HCT116 (cell line): ENCODE data around the gene MCM9.

Experiments
- EZH2 ChIP-seq: fragments of 200-600 bp; sonication (generic); IDR thresholded peaks from 2 replicates; pipeline ENCODE4 v1.6.1; 2017; ENCODE audit warnings: antibody characterized with exemption, mixed run types
- EZH2phosphoT487 ChIP-seq: fragments of 200-600 bp; IDR thresholded peaks from 2 replicates; pipeline ENCODE4 v1.6.1; 2018; ENCODE audit warnings: antibody characterized with exemption, borderline replicate concordance
- FOSL1 ChIP-seq: IDR thresholded peaks from 2 replicates; pipeline ENCODE4 v1.6.1; 2012; ENCODE audit warnings: low read depth
- MAX ChIP-seq: IDR thresholded peaks from 2 replicates; pipeline ENCODE4 v1.6.1; 2012
- POLR2A ChIP-seq: IDR thresholded peaks from 2 replicates; pipeline ENCODE4 v1.7.0; 2011; ENCODE audit warnings: borderline replicate concordance; ENCODE audit not compliant: insufficient read depth, insufficient read length; ENCODE audit errors: extremely low read depth
- POLR2AphosphoS5 ChIP-seq: IDR thresholded peaks from 2 replicates; pipeline ENCODE4 v1.6.1; 2011; ENCODE audit warnings: mild to moderate bottlenecking, low read depth, low read length, moderate library complexity
- RAD21 ChIP-seq: IDR thresholded peaks from 2 replicates; pipeline ENCODE4 v1.6.1; 2012; ENCODE audit warnings: low read depth, mild to moderate bottlenecking
- SP1 ChIP-seq: IDR thresholded peaks from 2 replicates; pipeline ENCODE4 v1.6.1; 2012; ENCODE audit warnings: low read depth
- TCF7L2 ChIP-seq: IDR thresholded peaks from 2 replicates; pipeline ENCODE4 v1.7.0; 2011; ENCODE audit warnings: borderline replicate concordance, inconsistent platforms; ENCODE audit not compliant: insufficient read depth, insufficient read length; ENCODE audit errors: extremely low read depth
- YY1 ChIP-seq: IDR thresholded peaks from 2 replicates; pipeline ENCODE4 v1.6.1; 2011; ENCODE audit warnings: low read length, low read depth, moderate library complexity, mild to moderate bottlenecking; ENCODE audit not compliant: insufficient replicate concordance; ENCODE audit errors: extremely low read depth
- ZBTB33 ChIP-seq: IDR thresholded peaks from 2 replicates; pipeline ENCODE4 v1.6.1; 2011; ENCODE audit warnings: mild to moderate bottlenecking, low read length, moderate library complexity; ENCODE audit not compliant: insufficient replicate concordance; ENCODE audit errors: extremely low read depth
- ZNF274 ChIP-seq: fragments of 200-500 bp; sonication (Bioruptor generic); IDR thresholded peaks from 2 replicates; pipeline ENCODE4 v1.6.1; 2014; ENCODE audit warnings: mild to moderate bottlenecking, low read depth, low read length, inconsistent platforms
- TF ChIP-seq, protein P1 (sequence below), 3 experiments: fragments of 200-600 bp in 1 of 3; sonication (generic) in 1 of 3; IDR thresholded peaks in 2 of 3; conservative IDR thresholded peaks in 1 of 3; 2 replicates each; pipeline ENCODE4 v1.5.1; 2012 to 2017; ENCODE audit warnings: low read depth in 2 of 3, low read length in 2 of 3, antibody characterized with exemption in 1 of 3, borderline replicate concordance in 1 of 3, control low read depth in 1 of 3, mild to moderate bottlenecking in 1 of 3, mixed read lengths in 1 of 3, mixed run types in 1 of 3, moderate library complexity in 1 of 3; ENCODE audit not compliant: insufficient read depth in 1 of 3
- TF ChIP-seq, protein P2 (sequence below): IDR thresholded peaks from 2 replicates; pipeline ENCODE4 v1.6.1; 2012; ENCODE audit warnings: low read depth

DNA sequence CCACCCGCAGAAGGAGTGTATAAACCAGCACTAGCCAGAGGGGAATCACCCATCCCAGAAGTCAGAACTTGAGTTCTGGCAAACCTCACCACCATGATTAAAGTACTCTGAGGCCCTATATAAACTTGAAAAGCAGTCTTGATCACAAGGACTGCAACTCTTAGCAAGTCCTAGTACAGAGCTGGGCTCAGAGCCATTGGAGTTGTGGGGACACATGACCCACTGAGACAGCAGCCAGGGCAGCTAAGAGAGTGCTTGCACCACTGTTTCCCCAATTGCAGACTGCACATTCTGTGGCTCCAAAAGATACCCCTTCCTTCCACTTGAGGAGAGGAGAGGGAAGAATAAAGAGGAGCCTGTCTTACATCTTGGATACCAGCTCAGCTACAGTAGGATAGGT, 4.7 kb upstream of the MCM9 start:
- TF ChIP-seq, protein P1, sequence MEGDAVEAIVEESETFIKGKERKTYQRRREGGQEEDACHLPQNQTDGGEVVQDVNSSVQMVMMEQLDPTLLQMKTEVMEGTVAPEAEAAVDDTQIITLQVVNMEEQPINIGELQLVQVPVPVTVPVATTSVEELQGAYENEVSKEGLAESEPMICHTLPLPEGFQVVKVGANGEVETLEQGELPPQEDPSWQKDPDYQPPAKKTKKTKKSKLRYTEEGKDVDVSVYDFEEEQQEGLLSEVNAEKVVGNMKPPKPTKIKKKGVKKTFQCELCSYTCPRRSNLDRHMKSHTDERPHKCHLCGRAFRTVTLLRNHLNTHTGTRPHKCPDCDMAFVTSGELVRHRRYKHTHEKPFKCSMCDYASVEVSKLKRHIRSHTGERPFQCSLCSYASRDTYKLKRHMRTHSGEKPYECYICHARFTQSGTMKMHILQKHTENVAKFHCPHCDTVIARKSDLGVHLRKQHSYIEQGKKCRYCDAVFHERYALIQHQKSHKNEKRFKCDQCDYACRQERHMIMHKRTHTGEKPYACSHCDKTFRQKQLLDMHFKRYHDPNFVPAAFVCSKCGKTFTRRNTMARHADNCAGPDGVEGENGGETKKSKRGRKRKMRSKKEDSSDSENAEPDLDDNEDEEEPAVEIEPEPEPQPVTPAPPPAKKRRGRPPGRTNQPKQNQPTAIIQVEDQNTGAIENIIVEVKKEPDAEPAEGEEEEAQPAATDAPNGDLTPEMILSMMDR (IDR thresholded peaks at IDR 0.05 in 2 of 3, conservative IDR thresholded peaks at IDR 0.05 in 1 of 3; ENCODE audit: borderline replicate concordance in 1 of 3, insufficient read depth in 1 of 3, low read depth in 2 of 3, low read length in 2 of 3): no peak
- TF ChIP-seq, protein P2, sequence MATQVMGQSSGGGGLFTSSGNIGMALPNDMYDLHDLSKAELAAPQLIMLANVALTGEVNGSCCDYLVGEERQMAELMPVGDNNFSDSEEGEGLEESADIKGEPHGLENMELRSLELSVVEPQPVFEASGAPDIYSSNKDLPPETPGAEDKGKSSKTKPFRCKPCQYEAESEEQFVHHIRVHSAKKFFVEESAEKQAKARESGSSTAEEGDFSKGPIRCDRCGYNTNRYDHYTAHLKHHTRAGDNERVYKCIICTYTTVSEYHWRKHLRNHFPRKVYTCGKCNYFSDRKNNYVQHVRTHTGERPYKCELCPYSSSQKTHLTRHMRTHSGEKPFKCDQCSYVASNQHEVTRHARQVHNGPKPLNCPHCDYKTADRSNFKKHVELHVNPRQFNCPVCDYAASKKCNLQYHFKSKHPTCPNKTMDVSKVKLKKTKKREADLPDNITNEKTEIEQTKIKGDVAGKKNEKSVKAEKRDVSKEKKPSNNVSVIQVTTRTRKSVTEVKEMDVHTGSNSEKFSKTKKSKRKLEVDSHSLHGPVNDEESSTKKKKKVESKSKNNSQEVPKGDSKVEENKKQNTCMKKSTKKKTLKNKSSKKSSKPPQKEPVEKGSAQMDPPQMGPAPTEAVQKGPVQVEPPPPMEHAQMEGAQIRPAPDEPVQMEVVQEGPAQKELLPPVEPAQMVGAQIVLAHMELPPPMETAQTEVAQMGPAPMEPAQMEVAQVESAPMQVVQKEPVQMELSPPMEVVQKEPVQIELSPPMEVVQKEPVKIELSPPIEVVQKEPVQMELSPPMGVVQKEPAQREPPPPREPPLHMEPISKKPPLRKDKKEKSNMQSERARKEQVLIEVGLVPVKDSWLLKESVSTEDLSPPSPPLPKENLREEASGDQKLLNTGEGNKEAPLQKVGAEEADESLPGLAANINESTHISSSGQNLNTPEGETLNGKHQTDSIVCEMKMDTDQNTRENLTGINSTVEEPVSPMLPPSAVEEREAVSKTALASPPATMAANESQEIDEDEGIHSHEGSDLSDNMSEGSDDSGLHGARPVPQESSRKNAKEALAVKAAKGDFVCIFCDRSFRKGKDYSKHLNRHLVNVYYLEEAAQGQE: no peak
- no peak for TF ChIP-seq POLR2A
- no peak for TF ChIP-seq FOSL1
- TF ChIP-seq ZBTB33: no peak
- TF ChIP-seq SP1: no peak
- TF ChIP-seq MAX: no peak
- TF ChIP-seq POLR2AphosphoS5: no peak
- no peak for TF ChIP-seq TCF7L2
- no peak for TF ChIP-seq EZH2phosphoT487
- no peak for TF ChIP-seq RAD21
- TF ChIP-seq EZH2: no peak
- no peak for TF ChIP-seq ZNF274
- TF ChIP-seq YY1: no peak
